PFSK-1 (cell line): ENCODE results near the gene PLD5. TPM values are rescaled to one million over a fixed set of nuclear protein-coding genes. Genes with fewer than 3 reads are reported as not detected.

Source experiments
- FOXP2 ChIP-seq: optimal IDR thresholded peaks from 2 replicates; pipeline ENCODE3; 2011; ENCODE audit warnings: borderline replicate concordance, control low read depth, inconsistent platforms; ENCODE audit not compliant: insufficient read depth; ENCODE audit errors: extremely low read length, extremely low read depth
- POLR2AphosphoS5 ChIP-seq: IDR thresholded peaks from 2 replicates; pipeline ENCODE4 v1.6.1; 2012; ENCODE audit warnings: low read depth, mild to moderate bottlenecking, control low read depth, low read length, moderate library complexity
- SIN3A ChIP-seq: IDR thresholded peaks from 2 replicates; pipeline ENCODE4 v1.6.1; 2012; ENCODE audit warnings: mild to moderate bottlenecking, low read length, moderate library complexity, borderline replicate concordance; ENCODE audit not compliant: insufficient read depth
- TAF1 ChIP-seq: IDR thresholded peaks from 2 replicates; pipeline ENCODE4 v1.6.1; 2012; ENCODE audit warnings: low read length, control low read depth, borderline replicate concordance; ENCODE audit not compliant: insufficient read depth
- polyA plus RNA-seq: library from polyadenylated mRNA; unstranded; fragments of >200 nt; gene quantifications from one replicate; pipeline ENCODE4 v1.2.1, GENCODE V29; 2012; ENCODE audit warnings: low read depth, missing spikeins; ENCODE audit not compliant: insufficient read length
- TF ChIP-seq, protein P1 (sequence below), 2 experiments: IDR thresholded peaks; 2 replicates each; pipeline versions ENCODE4 v1.6.1 to v1.8.0; 2011 to 2012; ENCODE audit warnings: low read depth in 2 of 2, low read length in 2 of 2, control low read depth in 1 of 2, inconsistent platforms in 1 of 2, mild to moderate bottlenecking in 1 of 2, moderate library complexity in 1 of 2; ENCODE audit not compliant: insufficient read depth in 1 of 2

The PLD5 gene
- 1.5 TPM for polyA plus RNA-seq

GRCh38 chr1:242524571-242525359, at the start of gene PLD5:
Gene PLD5, minus strand, starts transcription at chr1:242524697.
- no peak for TF ChIP-seq FOXP2
- TF ChIP-seq, protein P1, sequence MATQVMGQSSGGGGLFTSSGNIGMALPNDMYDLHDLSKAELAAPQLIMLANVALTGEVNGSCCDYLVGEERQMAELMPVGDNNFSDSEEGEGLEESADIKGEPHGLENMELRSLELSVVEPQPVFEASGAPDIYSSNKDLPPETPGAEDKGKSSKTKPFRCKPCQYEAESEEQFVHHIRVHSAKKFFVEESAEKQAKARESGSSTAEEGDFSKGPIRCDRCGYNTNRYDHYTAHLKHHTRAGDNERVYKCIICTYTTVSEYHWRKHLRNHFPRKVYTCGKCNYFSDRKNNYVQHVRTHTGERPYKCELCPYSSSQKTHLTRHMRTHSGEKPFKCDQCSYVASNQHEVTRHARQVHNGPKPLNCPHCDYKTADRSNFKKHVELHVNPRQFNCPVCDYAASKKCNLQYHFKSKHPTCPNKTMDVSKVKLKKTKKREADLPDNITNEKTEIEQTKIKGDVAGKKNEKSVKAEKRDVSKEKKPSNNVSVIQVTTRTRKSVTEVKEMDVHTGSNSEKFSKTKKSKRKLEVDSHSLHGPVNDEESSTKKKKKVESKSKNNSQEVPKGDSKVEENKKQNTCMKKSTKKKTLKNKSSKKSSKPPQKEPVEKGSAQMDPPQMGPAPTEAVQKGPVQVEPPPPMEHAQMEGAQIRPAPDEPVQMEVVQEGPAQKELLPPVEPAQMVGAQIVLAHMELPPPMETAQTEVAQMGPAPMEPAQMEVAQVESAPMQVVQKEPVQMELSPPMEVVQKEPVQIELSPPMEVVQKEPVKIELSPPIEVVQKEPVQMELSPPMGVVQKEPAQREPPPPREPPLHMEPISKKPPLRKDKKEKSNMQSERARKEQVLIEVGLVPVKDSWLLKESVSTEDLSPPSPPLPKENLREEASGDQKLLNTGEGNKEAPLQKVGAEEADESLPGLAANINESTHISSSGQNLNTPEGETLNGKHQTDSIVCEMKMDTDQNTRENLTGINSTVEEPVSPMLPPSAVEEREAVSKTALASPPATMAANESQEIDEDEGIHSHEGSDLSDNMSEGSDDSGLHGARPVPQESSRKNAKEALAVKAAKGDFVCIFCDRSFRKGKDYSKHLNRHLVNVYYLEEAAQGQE (IDR thresholded peaks at IDR 0.05; ENCODE audit: insufficient read depth in 1 of 2, low read depth in 2 of 2, low read length in 2 of 2): no peak
- TF ChIP-seq POLR2AphosphoS5: no peak

GRCh38 chr1:242569867-242570266, 45.4 kb upstream of the PLD5 start:
- TF ChIP-seq TAF1 (no peak), FOXP2 (no peak), SIN3A (no peak), POLR2AphosphoS5 (no peak)
- TF ChIP-seq, protein P1 (IDR thresholded peaks at IDR 0.05; ENCODE audit: insufficient read depth in 1 of 2, low read depth in 2 of 2, low read length in 2 of 2): no peak

DNA sequence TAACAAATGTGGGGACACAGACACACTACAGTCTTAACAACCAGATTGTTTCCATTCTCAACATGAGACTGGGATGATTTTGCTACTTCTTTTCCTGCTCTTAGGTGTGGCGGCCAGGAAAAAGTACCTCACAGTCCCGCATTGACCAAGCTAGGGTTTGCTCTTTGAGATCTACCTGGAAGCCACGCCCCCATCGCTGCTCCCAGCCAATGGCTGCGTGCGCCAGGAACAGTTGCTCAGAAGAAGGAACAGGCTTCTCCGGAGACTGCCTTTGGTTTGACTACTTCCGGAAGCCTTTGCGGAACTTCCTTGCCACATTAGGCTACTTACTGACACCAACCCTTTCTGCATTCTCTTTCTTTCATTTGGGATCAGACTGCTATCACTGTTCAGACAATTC, 44.2 kb upstream of the PLD5 start:
- TF ChIP-seq SIN3A (no peak), FOXP2 (no peak), POLR2AphosphoS5 (no peak), TAF1 (no peak)
- TF ChIP-seq, protein P1 (IDR thresholded peaks at IDR 0.05; ENCODE audit: insufficient read depth in 1 of 2, low read depth in 2 of 2, low read length in 2 of 2): no peak

GRCh38 chr1:242567596-242567995, 43.1 kb upstream of the PLD5 start:
- TF ChIP-seq SIN3A (no peak), POLR2AphosphoS5 (no peak), TAF1 (no peak), FOXP2 (no peak)
- TF ChIP-seq, protein P1 (IDR thresholded peaks at IDR 0.05; ENCODE audit: insufficient read depth in 1 of 2, low read depth in 2 of 2, low read length in 2 of 2): no peak

- TF ChIP-seq, protein P1 (IDR thresholded peaks at IDR 0.05; ENCODE audit: insufficient read depth in 1 of 2, low read depth in 2 of 2, low read length in 2 of 2): no peak
- TF ChIP-seq FOXP2: no peak
- TF ChIP-seq TAF1: no peak
- TF ChIP-seq SIN3A: no peak
Observed at GRCh38 chr1:242556759-242557158, 32.3 kb upstream of the PLD5 start.
